H1 (cell line): ENCODE data around the gene EME2. TPM values are rescaled to one million over a fixed set of nuclear protein-coding genes. Genes with fewer than 3 reads are reported as not detected.

Experiments
- CEBPB ChIP-seq: IDR thresholded peaks from 2 replicates; pipeline ENCODE4 v1.6.1; 2012; ENCODE audit warnings: low read depth, low read length
- POU5F1 ChIP-seq: IDR thresholded peaks from 2 replicates; pipeline ENCODE4 v1.6.1; 2011; ENCODE audit warnings: low read depth, mild to moderate bottlenecking, low read length, moderate library complexity
- RXRA ChIP-seq: IDR thresholded peaks from 2 replicates; pipeline ENCODE4 v1.6.1; 2011; ENCODE audit warnings: low read depth, mild to moderate bottlenecking, low read length, moderate library complexity; ENCODE audit not compliant: insufficient read depth
- SAP30 ChIP-seq: fragments of 300-600 bp; sonication (generic); IDR thresholded peaks from 2 replicates; pipeline ENCODE4 v1.7.1; 2012; ENCODE audit warnings: low read length, moderate library complexity, mild to moderate bottlenecking, inconsistent platforms; ENCODE audit not compliant: insufficient read depth, insufficient replicate concordance
- SIN3A ChIP-seq, 2 experiments: IDR thresholded peaks in 1 of 2; conservative IDR thresholded peaks in 1 of 2; 2 replicates each; pipeline ENCODE4 v1.6.1; 2011 to 2012; ENCODE audit warnings: low read length in 2 of 2, improper control_type of control experiment in 1 of 2, low read depth in 1 of 2, mild to moderate bottlenecking in 1 of 2
- TCF12 ChIP-seq: IDR thresholded peaks from 2 replicates; pipeline ENCODE4 v1.6.1; 2011; ENCODE audit warnings: low read depth, mild to moderate bottlenecking, low read length
- polyA plus RNA-seq, 7 experiments: library from polyadenylated mRNA; depleted of rRNA in 3 of 7; stranded (reverse) in 5 of 7; unstranded in 2 of 7; fragments of >200 nt in 5 of 7; fragments of 200-250 nt in 2 of 7; gene quantifications; 1 replicate in 5 of 7; 2 replicates in 1 of 7; 4 replicates in 1 of 7; pipeline versions ENCODE4 v1.2.1 to v1.2.3, GENCODE V29; 2011 to 2013; ENCODE audit warnings: missing spikeins in 2 of 7, mixed read lengths in 2 of 7
- total RNA-seq: library from RNA; stranded (reverse); fragmentation: NEBNext Ultra II Directional; extraction: Animal tissue kit (Norgen Biotek cat#: 25700); gene quantifications from 2 replicates; pipeline ENCODE4 v1.2.1, GENCODE V29; 2021

The EME2 gene
- total and polyA plus RNA-seq, 2 of the 8 experiments (the other 6 are each of a cell fraction or from before 2014, with no cell fraction given): 13.1 to 19.7 TPM

DNA sequence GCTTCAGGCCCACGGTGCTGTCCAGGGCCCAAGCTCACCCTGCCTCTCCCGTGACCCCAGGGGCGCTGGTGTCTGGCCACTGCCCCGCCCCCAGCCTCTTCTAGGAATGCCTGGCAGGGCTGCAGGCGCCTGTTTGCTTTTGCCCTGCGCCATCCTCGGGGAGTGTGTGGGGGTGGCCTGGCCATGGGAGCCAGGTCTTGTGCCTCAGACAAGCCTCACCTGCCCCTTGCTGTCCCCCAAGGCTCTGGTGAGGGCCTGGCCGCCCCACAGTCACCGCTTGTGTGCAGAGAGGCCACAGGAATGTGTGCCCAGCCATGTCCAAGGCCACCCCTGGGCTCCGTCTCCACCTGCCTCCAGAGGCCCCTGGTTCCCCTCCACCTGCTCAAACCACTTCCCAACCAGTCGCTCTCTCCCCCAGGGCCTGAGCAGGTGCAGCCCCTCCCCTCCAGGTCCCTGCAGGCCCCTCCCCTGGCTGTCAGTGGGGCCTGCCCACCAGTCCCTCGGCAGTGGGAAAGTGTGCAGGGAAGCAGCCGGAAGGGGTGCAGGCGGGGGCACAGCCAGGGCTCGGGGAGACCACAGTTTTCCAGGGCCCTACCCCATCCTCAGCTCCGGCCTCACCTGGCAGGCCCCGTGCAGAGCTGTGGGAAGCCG, 21.7 kb downstream of the EME2 start (continued):
- TF ChIP-seq SAP30: no peak
- TF ChIP-seq RXRA: no peak
- no peak for TF ChIP-seq POU5F1
- no peak for TF ChIP-seq TCF12
- TF ChIP-seq SIN3A (conservative IDR thresholded peaks at IDR 0.05 in 1 of 2, IDR thresholded peaks at IDR 0.05 in 1 of 2; ENCODE audit: low read depth in 1 of 2, low read length in 2 of 2): no peak
- TF ChIP-seq CEBPB: no peak
- TF ChIP-seq, all 59 proteins: peak for 0
